ENCODE measurements around the gene GALR2. TPM values are rescaled to one million over a fixed set of nuclear protein-coding genes. Genes with fewer than 3 reads are reported as not detected.

The GALR2 gene
- total and polyA plus RNA-seq, 10 of the 15 experiments (the other 5 are each of a cell fraction or from before 2014, with no cell fraction given) = 0.06 to 1.2 (median 0.22) TPM; not detected in 5

DNA sequence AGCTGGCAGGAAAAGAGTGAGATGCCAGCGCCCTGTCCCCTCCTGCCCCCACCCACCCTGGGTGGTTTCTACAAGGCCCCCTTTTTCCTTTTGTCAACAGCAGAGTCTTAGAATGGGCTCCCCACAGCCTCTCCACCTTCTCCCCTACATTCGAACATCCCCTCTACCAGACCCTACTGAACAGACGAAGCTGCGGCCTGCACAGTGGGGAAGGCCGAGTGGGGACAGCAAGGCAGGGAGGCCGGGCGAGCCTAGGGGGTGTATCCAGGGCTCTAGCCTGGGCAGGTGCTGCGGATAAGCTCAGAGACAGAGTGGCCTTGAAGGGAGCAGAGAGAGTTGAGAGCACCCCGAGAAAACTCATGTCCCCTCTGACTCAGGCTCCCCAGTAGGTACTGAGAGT is 11.8 kb downstream of the GALR2 start (continued):
- TF ChIP-seq, protein P1, sequence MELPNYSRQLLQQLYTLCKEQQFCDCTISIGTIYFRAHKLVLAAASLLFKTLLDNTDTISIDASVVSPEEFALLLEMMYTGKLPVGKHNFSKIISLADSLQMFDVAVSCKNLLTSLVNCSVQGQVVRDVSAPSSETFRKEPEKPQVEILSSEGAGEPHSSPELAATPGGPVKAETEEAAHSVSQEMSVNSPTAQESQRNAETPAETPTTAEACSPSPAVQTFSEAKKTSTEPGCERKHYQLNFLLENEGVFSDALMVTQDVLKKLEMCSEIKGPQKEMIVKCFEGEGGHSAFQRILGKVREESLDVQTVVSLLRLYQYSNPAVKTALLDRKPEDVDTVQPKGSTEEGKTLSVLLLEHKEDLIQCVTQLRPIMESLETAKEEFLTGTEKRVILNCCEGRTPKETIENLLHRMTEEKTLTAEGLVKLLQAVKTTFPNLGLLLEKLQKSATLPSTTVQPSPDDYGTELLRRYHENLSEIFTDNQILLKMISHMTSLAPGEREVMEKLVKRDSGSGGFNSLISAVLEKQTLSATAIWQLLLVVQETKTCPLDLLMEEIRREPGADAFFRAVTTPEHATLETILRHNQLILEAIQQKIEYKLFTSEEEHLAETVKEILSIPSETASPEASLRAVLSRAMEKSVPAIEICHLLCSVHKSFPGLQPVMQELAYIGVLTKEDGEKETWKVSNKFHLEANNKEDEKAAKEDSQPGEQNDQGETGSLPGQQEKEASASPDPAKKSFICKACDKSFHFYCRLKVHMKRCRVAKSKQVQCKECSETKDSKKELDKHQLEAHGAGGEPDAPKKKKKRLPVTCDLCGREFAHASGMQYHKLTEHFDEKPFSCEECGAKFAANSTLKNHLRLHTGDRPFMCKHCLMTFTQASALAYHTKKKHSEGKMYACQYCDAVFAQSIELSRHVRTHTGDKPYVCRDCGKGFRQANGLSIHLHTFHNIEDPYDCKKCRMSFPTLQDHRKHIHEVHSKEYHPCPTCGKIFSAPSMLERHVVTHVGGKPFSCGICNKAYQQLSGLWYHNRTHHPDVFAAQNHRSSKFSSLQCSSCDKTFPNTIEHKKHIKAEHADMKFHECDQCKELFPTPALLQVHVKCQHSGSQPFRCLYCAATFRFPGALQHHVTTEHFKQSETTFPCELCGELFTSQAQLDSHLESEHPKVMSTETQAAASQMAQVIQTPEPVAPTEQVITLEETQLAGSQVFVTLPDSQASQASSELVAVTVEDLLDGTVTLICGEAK (IDR thresholded peaks at IDR 0.05; ENCODE audit: borderline replicate concordance) = no peak
- TF ChIP-seq EGR1 (IDR thresholded peaks at IDR 0.05; ENCODE audit: borderline replicate concordance in 1 of 2, low read depth in 2 of 2, low read length in 2 of 2) (no peak), SRF (IDR thresholded peaks at IDR 0.05; ENCODE audit: low read depth in 2 of 2, low read length in 2 of 2) (no peak), TAF1 (IDR thresholded peaks at IDR 0.05; ENCODE audit: borderline replicate concordance, low read depth, low read length) (no peak), ZZZ3 (IDR thresholded peaks at IDR 0.05; ENCODE audit: control insufficient read depth, insufficient read length, low read depth) (no peak)

DNA sequence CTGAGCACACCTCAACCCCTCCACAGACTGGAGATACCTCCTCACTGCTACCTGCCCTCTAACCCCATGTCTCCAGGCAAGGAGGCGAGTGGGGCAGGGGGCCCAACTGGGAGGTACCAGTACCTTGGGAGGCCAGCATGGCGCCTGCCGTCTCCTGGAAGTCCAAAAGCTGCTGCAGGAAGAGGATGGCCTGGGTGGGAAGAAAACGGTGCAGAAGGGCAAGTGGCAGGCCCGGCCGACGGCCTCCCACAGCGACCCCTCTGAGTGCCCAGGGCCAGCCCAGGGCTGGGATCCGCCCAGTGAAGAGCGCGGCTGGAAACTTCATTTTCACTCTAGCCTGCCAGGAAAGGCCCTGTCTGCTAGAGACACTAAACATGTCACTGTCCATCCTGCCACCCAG is 12.9 kb downstream of the GALR2 start:
- H3K27me3 ChIP-seq (replicated peaks in 1 of 2; ENCODE audit: control insufficient read depth in 2 of 2, insufficient read depth in 2 of 2, low read length in 1 of 2) = no peaks in the 10 kb centered on the region
- RAD21 ChIA-PET (ENCODE audit: unreplicated experiment) = no interaction called here
- no peaks in the 10 kb centered on the region for H4K20me1 ChIP-seq (ENCODE audit: control insufficient read depth, insufficient read depth)
- H2AFZ ChIP-seq (ENCODE audit: control insufficient read depth, low read depth, low read length) = no peak overlapping the region
- H3K27ac ChIP-seq (ENCODE audit: control insufficient read depth, insufficient read depth) = no peak overlapping the region
- intact Hi-C loops (cut with micrococcal nuclease; ENCODE audit: unreplicated experiment) = no loop called here
- peaks cover 13 to 20% of the 10 kb centered on the region in 2 experiments; a peak in 3 of 4 replicates for H3K36me3 ChIP-seq (ENCODE audit: control insufficient read depth in 2 of 2, insufficient read depth in 2 of 2, low read length in 1 of 2)
- H3K9ac ChIP-seq (ENCODE audit: control insufficient read depth, insufficient read depth, low read length) = no peak overlapping the region
- H3K9me3 ChIP-seq (replicated peaks; ENCODE audit: control insufficient read depth, insufficient read depth, low read length) = no peaks in the 10 kb centered on the region
- no peak overlapping the region for H3K4me2 ChIP-seq (ENCODE audit: control insufficient read depth, insufficient read depth)
- no TSS peak for BruUV-seq (replicated peaks)
- ATAC-seq (no peak), FAIRE-seq (no peak), DNase-seq (ENCODE audit: low read depth, low spot score) (no peak)
- CTCF ChIA-PET = interaction anchor here (0.6 kb wide), 1 partner anchor 73 kb away, joined by 3 read pairs; no protein-coding TSS in a partner anchor
- in situ Hi-C loops (cut with MboI) = no loop called here
- H3K79me2 ChIP-seq (ENCODE audit: control insufficient read depth, insufficient read depth, low read length) = no peaks in the 10 kb centered on the region
- SMC1A ChIA-PET (ENCODE audit: uncharacterized antibody, unreplicated experiment) = no interaction called here
- WGBS (ENCODE audit: insufficient coverage, insufficient replicate concordance, low lambda C conversion rate, missing lambda C conversion rate) = 91% methylated on average over 11 of the region's 11 CpGs
- H3K4me3 ChIP-seq = no peak overlapping the region
- H3K4me1 ChIP-seq (ENCODE audit: control insufficient read depth, insufficient read depth, low read length) = no peaks in the 10 kb centered on the region
- POLR2A ChIA-PET = no interaction called here
- no peak for TF ChIP-seq HDAC2 (IDR thresholded peaks at IDR 0.05)
- no peak for TF ChIP-seq CHD2 (IDR thresholded peaks at IDR 0.05; ENCODE audit: borderline replicate concordance, low read depth, low read length)
- no peak for TF ChIP-seq ZNF384 (IDR thresholded peaks at IDR 0.05; ENCODE audit: borderline replicate concordance, low read depth, low read length)
- no peak for TF ChIP-seq BCL11A (IDR thresholded peaks at IDR 0.05; ENCODE audit: low read depth, low read length)
- TF ChIP-seq, protein P2, sequence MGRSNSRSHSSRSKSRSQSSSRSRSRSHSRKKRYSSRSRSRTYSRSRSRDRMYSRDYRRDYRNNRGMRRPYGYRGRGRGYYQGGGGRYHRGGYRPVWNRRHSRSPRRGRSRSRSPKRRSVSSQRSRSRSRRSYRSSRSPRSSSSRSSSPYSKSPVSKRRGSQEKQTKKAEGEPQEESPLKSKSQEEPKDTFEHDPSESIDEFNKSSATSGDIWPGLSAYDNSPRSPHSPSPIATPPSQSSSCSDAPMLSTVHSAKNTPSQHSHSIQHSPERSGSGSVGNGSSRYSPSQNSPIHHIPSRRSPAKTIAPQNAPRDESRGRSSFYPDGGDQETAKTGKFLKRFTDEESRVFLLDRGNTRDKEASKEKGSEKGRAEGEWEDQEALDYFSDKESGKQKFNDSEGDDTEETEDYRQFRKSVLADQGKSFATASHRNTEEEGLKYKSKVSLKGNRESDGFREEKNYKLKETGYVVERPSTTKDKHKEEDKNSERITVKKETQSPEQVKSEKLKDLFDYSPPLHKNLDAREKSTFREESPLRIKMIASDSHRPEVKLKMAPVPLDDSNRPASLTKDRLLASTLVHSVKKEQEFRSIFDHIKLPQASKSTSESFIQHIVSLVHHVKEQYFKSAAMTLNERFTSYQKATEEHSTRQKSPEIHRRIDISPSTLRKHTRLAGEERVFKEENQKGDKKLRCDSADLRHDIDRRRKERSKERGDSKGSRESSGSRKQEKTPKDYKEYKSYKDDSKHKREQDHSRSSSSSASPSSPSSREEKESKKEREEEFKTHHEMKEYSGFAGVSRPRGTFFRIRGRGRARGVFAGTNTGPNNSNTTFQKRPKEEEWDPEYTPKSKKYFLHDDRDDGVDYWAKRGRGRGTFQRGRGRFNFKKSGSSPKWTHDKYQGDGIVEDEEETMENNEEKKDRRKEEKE (IDR thresholded peaks at IDR 0.05) = no peak
- TF ChIP-seq, protein P3, sequence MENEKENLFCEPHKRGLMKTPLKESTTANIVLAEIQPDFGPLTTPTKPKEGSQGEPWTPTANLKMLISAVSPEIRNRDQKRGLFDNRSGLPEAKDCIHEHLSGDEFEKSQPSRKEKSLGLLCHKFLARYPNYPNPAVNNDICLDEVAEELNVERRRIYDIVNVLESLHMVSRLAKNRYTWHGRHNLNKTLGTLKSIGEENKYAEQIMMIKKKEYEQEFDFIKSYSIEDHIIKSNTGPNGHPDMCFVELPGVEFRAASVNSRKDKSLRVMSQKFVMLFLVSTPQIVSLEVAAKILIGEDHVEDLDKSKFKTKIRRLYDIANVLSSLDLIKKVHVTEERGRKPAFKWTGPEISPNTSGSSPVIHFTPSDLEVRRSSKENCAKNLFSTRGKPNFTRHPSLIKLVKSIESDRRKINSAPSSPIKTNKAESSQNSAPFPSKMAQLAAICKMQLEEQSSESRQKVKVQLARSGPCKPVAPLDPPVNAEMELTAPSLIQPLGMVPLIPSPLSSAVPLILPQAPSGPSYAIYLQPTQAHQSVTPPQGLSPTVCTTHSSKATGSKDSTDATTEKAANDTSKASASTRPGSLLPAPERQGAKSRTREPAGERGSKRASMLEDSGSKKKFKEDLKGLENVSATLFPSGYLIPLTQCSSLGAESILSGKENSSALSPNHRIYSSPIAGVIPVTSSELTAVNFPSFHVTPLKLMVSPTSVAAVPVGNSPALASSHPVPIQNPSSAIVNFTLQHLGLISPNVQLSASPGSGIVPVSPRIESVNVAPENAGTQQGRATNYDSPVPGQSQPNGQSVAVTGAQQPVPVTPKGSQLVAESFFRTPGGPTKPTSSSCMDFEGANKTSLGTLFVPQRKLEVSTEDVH (IDR thresholded peaks at IDR 0.05; ENCODE audit: low read depth, partially characterized antibody) = no peak
- TF ChIP-seq BRCA1 (IDR thresholded peaks at IDR 0.05; ENCODE audit: low read depth, low read length) = no peak

Measured in GM12878 (cell line).